ENCODE measurements around the gene PLD4.
"Not testable (repeated sequence)": the region's sequence is repeated elsewhere in the genome, so short reads cannot be mapped to it uniquely, and the experiment has no call there.

DNA sequence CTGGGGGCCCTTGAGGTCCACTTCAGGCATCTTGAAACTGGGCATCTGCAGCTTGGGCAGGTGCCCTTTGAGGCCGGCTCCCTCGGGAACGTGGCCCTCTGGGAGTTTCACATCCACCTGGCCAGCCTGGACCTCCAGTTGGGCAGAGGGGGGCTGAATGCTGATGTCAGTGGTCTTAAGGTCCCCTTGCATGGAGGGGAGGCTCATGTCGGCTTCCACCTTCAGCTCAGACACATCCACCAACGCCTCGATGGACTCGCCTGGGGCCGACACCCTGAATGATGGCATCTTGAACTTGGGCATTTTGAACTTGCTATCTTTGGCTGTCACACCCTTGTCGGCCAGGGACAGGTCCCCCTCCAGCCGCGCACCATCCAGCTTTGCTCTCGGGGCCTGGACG lies 22.5 kb downstream of the PLD4 start:
- TF ChIP-seq, protein P1, sequence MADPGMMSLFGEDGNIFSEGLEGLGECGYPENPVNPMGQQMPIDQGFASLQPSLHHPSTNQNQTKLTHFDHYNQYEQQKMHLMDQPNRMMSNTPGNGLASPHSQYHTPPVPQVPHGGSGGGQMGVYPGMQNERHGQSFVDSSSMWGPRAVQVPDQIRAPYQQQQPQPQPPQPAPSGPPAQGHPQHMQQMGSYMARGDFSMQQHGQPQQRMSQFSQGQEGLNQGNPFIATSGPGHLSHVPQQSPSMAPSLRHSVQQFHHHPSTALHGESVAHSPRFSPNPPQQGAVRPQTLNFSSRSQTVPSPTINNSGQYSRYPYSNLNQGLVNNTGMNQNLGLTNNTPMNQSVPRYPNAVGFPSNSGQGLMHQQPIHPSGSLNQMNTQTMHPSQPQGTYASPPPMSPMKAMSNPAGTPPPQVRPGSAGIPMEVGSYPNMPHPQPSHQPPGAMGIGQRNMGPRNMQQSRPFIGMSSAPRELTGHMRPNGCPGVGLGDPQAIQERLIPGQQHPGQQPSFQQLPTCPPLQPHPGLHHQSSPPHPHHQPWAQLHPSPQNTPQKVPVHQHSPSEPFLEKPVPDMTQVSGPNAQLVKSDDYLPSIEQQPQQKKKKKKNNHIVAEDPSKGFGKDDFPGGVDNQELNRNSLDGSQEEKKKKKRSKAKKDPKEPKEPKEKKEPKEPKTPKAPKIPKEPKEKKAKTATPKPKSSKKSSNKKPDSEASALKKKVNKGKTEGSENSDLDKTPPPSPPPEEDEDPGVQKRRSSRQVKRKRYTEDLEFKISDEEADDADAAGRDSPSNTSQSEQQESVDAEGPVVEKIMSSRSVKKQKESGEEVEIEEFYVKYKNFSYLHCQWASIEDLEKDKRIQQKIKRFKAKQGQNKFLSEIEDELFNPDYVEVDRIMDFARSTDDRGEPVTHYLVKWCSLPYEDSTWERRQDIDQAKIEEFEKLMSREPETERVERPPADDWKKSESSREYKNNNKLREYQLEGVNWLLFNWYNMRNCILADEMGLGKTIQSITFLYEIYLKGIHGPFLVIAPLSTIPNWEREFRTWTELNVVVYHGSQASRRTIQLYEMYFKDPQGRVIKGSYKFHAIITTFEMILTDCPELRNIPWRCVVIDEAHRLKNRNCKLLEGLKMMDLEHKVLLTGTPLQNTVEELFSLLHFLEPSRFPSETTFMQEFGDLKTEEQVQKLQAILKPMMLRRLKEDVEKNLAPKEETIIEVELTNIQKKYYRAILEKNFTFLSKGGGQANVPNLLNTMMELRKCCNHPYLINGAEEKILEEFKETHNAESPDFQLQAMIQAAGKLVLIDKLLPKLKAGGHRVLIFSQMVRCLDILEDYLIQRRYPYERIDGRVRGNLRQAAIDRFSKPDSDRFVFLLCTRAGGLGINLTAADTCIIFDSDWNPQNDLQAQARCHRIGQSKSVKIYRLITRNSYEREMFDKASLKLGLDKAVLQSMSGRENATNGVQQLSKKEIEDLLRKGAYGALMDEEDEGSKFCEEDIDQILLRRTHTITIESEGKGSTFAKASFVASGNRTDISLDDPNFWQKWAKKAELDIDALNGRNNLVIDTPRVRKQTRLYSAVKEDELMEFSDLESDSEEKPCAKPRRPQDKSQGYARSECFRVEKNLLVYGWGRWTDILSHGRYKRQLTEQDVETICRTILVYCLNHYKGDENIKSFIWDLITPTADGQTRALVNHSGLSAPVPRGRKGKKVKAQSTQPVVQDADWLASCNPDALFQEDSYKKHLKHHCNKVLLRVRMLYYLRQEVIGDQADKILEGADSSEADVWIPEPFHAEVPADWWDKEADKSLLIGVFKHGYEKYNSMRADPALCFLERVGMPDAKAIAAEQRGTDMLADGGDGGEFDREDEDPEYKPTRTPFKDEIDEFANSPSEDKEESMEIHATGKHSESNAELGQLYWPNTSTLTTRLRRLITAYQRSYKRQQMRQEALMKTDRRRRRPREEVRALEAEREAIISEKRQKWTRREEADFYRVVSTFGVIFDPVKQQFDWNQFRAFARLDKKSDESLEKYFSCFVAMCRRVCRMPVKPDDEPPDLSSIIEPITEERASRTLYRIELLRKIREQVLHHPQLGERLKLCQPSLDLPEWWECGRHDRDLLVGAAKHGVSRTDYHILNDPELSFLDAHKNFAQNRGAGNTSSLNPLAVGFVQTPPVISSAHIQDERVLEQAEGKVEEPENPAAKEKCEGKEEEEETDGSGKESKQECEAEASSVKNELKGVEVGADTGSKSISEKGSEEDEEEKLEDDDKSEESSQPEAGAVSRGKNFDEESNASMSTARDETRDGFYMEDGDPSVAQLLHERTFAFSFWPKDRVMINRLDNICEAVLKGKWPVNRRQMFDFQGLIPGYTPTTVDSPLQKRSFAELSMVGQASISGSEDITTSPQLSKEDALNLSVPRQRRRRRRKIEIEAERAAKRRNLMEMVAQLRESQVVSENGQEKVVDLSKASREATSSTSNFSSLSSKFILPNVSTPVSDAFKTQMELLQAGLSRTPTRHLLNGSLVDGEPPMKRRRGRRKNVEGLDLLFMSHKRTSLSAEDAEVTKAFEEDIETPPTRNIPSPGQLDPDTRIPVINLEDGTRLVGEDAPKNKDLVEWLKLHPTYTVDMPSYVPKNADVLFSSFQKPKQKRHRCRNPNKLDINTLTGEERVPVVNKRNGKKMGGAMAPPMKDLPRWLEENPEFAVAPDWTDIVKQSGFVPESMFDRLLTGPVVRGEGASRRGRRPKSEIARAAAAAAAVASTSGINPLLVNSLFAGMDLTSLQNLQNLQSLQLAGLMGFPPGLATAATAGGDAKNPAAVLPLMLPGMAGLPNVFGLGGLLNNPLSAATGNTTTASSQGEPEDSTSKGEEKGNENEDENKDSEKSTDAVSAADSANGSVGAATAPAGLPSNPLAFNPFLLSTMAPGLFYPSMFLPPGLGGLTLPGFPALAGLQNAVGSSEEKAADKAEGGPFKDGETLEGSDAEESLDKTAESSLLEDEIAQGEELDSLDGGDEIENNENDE (IDR thresholded peaks at IDR 0.05; ENCODE audit: low read depth, low read length), result not testable (repeated sequence)
- TF ChIP-seq, protein P2, sequence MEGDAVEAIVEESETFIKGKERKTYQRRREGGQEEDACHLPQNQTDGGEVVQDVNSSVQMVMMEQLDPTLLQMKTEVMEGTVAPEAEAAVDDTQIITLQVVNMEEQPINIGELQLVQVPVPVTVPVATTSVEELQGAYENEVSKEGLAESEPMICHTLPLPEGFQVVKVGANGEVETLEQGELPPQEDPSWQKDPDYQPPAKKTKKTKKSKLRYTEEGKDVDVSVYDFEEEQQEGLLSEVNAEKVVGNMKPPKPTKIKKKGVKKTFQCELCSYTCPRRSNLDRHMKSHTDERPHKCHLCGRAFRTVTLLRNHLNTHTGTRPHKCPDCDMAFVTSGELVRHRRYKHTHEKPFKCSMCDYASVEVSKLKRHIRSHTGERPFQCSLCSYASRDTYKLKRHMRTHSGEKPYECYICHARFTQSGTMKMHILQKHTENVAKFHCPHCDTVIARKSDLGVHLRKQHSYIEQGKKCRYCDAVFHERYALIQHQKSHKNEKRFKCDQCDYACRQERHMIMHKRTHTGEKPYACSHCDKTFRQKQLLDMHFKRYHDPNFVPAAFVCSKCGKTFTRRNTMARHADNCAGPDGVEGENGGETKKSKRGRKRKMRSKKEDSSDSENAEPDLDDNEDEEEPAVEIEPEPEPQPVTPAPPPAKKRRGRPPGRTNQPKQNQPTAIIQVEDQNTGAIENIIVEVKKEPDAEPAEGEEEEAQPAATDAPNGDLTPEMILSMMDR (IDR thresholded peaks at IDR 0.05 in 2 of 3, conservative IDR thresholded peaks at IDR 0.05 in 1 of 3; ENCODE audit: insufficient read depth in 2 of 3, low read depth in 1 of 3, low read length in 3 of 3), result not testable (repeated sequence)
- TF ChIP-seq MAFK (IDR thresholded peaks at IDR 0.05; ENCODE audit: low read length); POLR2A (conservative IDR thresholded peaks at IDR 0.05); FOXM1 (IDR thresholded peaks at IDR 0.05; ENCODE audit: low read depth); FOXM1 (CRISPR knock-in tag; IDR thresholded peaks at IDR 0.05; ENCODE audit: low read depth): not testable (repeated sequence)
